Measurements from ENCODE around the gene STK11. TPM values are rescaled to one million over a fixed set of nuclear protein-coding genes. Genes with fewer than 3 reads are reported as not detected.

Gene STK11
- polyA plus RNA-seq, 1 donor from 2014 or later, result 51.6 TPM

DNA sequence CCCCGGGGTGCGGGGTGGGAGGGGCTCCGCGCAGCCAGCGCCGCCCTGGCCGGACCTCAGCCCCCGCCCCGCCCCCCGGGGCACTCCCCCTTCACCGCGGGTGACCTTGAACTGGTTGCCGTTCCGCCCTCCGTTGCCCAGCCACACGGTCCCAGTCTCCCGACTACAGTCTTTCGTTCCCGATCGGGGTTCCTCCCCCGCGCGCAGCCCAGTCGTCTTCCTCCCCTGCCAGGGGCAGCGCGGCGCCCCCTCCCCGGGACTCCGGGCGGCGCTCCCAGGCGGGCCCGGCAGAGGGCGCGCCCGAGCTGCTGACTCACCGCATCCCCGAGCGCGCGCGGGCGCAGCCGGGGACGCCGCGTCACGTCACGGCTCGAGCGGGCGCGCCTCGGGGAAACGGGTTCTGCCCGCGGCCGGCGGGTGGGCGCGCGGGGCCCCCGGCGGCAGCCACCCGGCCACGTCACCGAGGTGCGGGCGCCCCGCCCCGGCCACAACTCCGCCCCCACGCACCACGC is 43.3 kb downstream of the STK11 start:
- Histone ChIP-seq H2AFZ (ENCODE audit: low read depth, low read length) (no peak overlapping the region), H3K9me2 (ENCODE audit: insufficient read depth, low read length) (no peaks in the 10 kb centered on the region), H3F3A (ENCODE audit: insufficient read depth, low read length, poor library complexity, severe bottlenecking) (no peaks in the 10 kb centered on the region), H4K20me1 (ENCODE audit: insufficient read depth) (peaks cover 4% of the 10 kb centered on the region), H3K36me3 (ENCODE audit: insufficient read depth, low read length) (no peaks in the 10 kb centered on the region), H3K4me3 (ENCODE audit: low read length) (peak overlapping the region; percentile 93), H3K9me3 (ENCODE audit: low read length) (no peaks in the 10 kb centered on the region), H3K4me2 (ENCODE audit: low read length) (no peak overlapping the region), H3K27ac (ENCODE audit: low read length) (peak overlapping the region; percentile 93), H3K27me3 (ENCODE audit: insufficient read depth, low read depth, low read length) (no peaks in the 10 kb centered on the region), H3K79me2 (replicated peaks; ENCODE audit: insufficient read depth, low read length) (peaks cover 42% of the 10 kb centered on the region), H3K9ac (ENCODE audit: low read length) (peak overlapping the region; percentile 98)
- TF ChIP-seq POLR2AphosphoS5 (IDR thresholded peaks at IDR 0.05), result peak; percentile 59
- peak; percentile 51 for TF ChIP-seq MXI1 (conservative IDR thresholded peaks at IDR 0.05; ENCODE audit: poor library complexity, severe bottlenecking)
- TF ChIP-seq CTCF (IDR thresholded peaks at IDR 0.05; ENCODE audit: poor library complexity, severe bottlenecking), result peak; percentile 94
- TF ChIP-seq EP300 (conservative IDR thresholded peaks at IDR 0.05; ENCODE audit: poor library complexity, severe bottlenecking), result peak; percentile 80
- TF ChIP-seq SMC3 (conservative IDR thresholded peaks at IDR 0.05; ENCODE audit: poor library complexity), result peak; percentile 70
- TF ChIP-seq RAD21 (conservative IDR thresholded peaks at IDR 0.05), result peak; percentile 66
- no peak for TF ChIP-seq REST (IDR thresholded peaks at IDR 0.05; ENCODE audit: borderline replicate concordance)
- TF ChIP-seq TAF1 (IDR thresholded peaks at IDR 0.05; ENCODE audit: low read depth), result no peak

DNA sequence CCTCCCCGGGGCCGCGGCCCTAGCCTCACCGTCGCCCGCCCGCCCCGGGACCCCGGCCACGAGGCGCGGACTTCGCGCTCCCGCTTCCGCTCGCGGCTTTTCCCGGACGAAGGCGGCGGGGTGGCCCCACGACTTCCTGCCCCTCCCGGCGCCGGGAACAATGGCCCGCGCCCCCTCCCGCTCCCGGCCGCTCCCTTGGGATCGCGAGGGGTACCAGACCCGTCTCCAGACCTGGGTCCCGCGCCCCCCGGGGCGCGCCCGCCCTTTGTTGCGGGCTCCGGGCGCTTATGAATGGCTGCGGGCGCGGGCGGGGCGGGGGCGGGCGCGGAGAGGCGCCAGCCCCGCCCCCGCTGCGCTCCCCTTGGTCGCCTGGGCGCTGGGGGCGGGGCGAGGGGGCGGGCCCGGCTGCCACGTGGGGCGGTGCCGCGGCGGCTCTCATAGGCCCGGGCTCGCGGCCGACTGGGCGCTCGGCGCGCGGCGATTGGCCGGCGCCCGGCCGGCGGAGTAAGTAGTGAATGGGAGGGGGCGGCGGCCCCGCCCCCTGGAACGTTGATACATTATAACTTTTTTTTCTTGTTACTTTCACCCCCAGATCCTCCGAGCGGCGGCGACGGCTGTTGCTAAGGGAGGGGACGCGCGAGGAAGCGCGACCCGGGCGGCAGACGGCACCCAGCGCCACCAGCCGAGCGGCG is 43.9 kb downstream of the STK11 start:
- H3K4me2 ChIP-seq (ENCODE audit: low read length), result no peak overlapping the region
- H3K9me3 ChIP-seq (ENCODE audit: low read length), result no peaks in the 10 kb centered on the region
- H3K4me3 ChIP-seq (ENCODE audit: low read length), result peak overlapping the region; percentile 93
- peaks cover 4% of the 10 kb centered on the region for H4K20me1 ChIP-seq (ENCODE audit: insufficient read depth)
- no peaks in the 10 kb centered on the region for H3K9me2 ChIP-seq (ENCODE audit: insufficient read depth, low read length)
- peak overlapping the region; percentile 99 for H3K9ac ChIP-seq (ENCODE audit: low read length)
- no peaks in the 10 kb centered on the region for H3K36me3 ChIP-seq (ENCODE audit: insufficient read depth, low read length)
- H3K79me2 ChIP-seq (replicated peaks; ENCODE audit: insufficient read depth, low read length), result peaks cover 47% of the 10 kb centered on the region
- TF ChIP-seq EP300 (conservative IDR thresholded peaks at IDR 0.05; ENCODE audit: poor library complexity, severe bottlenecking), result peak; percentile 49
- peak; percentile 96 for TF ChIP-seq POLR2AphosphoS5 (IDR thresholded peaks at IDR 0.05)
- TF ChIP-seq MXI1 (conservative IDR thresholded peaks at IDR 0.05; ENCODE audit: poor library complexity, severe bottlenecking), result peak; percentile 28
- TF ChIP-seq CTCF (IDR thresholded peaks at IDR 0.05; ENCODE audit: poor library complexity, severe bottlenecking), result no peak
- peak; percentile 69 for TF ChIP-seq TAF1 (IDR thresholded peaks at IDR 0.05; ENCODE audit: low read depth)
- no peak for TF ChIP-seq RAD21 (conservative IDR thresholded peaks at IDR 0.05)
- TF ChIP-seq REST (IDR thresholded peaks at IDR 0.05; ENCODE audit: borderline replicate concordance), result peak; percentile 81
- H3K27ac ChIP-seq (ENCODE audit: low read length), result peak overlapping the region; percentile 98
- H2AFZ ChIP-seq (ENCODE audit: low read depth, low read length), result no peak overlapping the region
- no peaks in the 10 kb centered on the region for H3K27me3 ChIP-seq (ENCODE audit: insufficient read depth, low read depth, low read length)
- H3F3A ChIP-seq (ENCODE audit: insufficient read depth, low read length, poor library complexity, severe bottlenecking), result no peaks in the 10 kb centered on the region

All from neural cell (in vitro differentiated cells).